Measurements from ENCODE around the gene VRK1.

The VRK1 gene

DNA sequence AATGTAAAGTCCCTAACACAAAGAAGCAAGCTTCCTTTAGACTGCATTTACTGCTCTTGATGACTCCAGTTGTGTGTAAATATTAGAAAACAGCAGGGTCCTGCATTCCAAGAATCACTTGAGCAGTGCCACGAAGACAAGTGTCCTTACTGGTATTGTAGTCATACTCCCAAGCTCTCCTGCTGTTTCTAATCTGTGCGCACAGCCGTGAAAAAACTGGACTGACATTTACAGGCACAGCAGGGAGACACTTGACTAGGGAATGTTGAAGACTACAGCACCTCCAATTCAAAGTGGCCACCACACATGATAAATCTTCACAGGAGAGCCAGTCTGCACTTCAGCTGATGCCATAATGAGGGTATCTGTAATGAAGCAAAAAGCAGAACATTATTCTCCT lies 91.4 kb downstream of the VRK1 start:
- no peaks in the 10 kb centered on the region for H3K27me3 ChIP-seq (ENCODE audit: control insufficient read depth, insufficient read depth, low read length)
- no peaks in the 10 kb centered on the region for H3K9me3 ChIP-seq (ENCODE audit: control insufficient read depth, low read depth, low read length)
- peaks cover 11% of the 10 kb centered on the region for H3K4me1 ChIP-seq (ENCODE audit: control insufficient read depth, low read depth, low read length)
- H3K9ac ChIP-seq (ENCODE audit: low read length), result no peak overlapping the region
- no peaks in the 10 kb centered on the region for H3K36me3 ChIP-seq (ENCODE audit: control insufficient read depth, low read depth, low read length)
- H3K4me3 ChIP-seq (ENCODE audit: low read length), result no peak overlapping the region
- H3K27ac ChIP-seq (ENCODE audit: low read length), result no peak overlapping the region

DNA sequence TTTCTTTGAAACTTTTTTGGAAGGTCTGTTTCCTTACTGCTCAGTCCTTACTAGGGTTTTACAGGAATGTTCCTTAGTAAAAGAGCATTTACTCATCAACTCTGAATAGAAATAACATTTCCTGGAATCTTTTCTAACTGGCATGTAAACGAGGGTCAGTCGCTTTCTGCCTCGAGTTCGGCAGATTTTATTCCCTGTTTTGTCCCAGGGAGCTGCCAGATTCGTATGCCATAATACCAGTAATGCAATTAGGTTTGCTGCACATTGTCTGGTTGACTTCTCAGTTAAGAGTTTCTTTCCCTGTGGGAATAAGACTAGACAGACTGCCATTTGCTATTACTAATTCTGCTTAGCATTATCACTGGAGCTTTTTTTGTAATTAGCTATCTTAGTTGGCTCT lies 91.9 kb downstream of the VRK1 start:
- H3K9ac ChIP-seq (ENCODE audit: low read length), result no peak overlapping the region
- no peak overlapping the region for H3K27ac ChIP-seq (ENCODE audit: low read length)
- no peaks in the 10 kb centered on the region for H3K36me3 ChIP-seq (ENCODE audit: control insufficient read depth, low read depth, low read length)
- no peaks in the 10 kb centered on the region for H3K9me3 ChIP-seq (ENCODE audit: control insufficient read depth, low read depth, low read length)
- H3K4me1 ChIP-seq (ENCODE audit: control insufficient read depth, low read depth, low read length), result peaks cover 11% of the 10 kb centered on the region
- H3K4me3 ChIP-seq (ENCODE audit: low read length), result no peak overlapping the region
- H3K27me3 ChIP-seq (ENCODE audit: control insufficient read depth, insufficient read depth, low read length), result no peaks in the 10 kb centered on the region

DNA sequence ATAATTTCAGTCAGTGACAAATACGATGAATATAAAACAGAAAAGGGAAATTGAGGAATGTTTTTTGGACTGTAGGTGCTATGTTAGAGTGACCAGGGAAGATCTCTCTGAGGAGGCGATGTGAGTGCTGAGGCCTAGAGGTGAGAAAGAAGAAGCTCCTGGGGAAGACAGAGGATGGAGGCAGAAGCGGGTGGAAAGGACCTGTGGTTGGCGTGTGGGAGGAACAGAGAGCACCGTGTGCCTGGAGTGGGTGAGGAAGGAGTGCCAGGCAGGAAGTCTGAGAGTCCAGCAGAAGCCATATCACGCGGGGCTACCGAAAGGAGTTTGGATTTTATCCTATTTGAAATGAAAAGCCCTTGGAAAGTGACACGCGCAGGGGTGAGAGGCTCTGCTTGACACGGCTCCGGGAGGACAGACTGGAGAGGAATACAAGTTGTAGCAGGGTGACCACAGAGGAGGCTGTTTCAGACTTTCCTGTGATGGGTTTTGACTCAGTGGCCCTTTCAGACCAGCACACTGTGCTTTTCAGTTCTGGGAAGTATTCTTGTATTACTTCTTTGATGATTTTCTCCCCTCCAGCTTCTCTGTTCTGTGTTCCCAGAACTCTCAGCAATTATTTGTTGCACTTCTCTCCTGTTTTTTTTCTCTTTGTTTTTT lies 96.9 kb downstream of the VRK1 start:
- no peak overlapping the region for H3K27ac ChIP-seq (ENCODE audit: low read length)
- no peaks in the 10 kb centered on the region for H3K36me3 ChIP-seq (ENCODE audit: control insufficient read depth, low read depth, low read length)
- H3K9ac ChIP-seq (ENCODE audit: low read length), result no peak overlapping the region
- no peaks in the 10 kb centered on the region for H3K27me3 ChIP-seq (ENCODE audit: control insufficient read depth, insufficient read depth, low read length)
- no peaks in the 10 kb centered on the region for H3K9me3 ChIP-seq (ENCODE audit: control insufficient read depth, low read depth, low read length)
- no peak overlapping the region for H3K4me3 ChIP-seq (ENCODE audit: low read length)
- H3K4me1 ChIP-seq (ENCODE audit: control insufficient read depth, low read depth, low read length), result no peaks in the 10 kb centered on the region

DNA sequence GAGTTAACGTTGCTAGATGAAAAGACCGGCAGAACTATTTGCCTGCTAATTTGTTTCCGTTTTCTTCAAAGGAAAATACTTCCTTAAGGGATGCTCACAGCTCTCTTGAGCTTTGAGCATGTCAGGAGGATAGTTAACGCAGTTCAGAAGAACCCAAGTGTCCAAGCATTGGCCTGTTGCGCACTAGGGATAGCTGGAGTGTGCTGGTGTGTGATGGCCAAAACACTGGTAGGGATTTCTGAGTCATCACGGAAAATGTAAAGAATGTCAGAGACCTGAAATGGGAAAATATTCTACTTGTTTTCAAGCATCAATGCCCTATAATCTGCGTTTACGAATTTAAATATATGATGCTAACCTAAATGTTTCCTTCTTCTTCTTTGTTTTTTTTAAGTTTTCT lies 97.8 kb downstream of the VRK1 start:
- no peaks in the 10 kb centered on the region for H3K9me3 ChIP-seq (ENCODE audit: control insufficient read depth, low read depth, low read length)
- H3K27me3 ChIP-seq (ENCODE audit: control insufficient read depth, insufficient read depth, low read length), result no peaks in the 10 kb centered on the region
- H3K27ac ChIP-seq (ENCODE audit: low read length), result no peak overlapping the region
- no peaks in the 10 kb centered on the region for H3K36me3 ChIP-seq (ENCODE audit: control insufficient read depth, low read depth, low read length)
- no peak overlapping the region for H3K9ac ChIP-seq (ENCODE audit: low read length)
- H3K4me1 ChIP-seq (ENCODE audit: control insufficient read depth, low read depth, low read length), result no peaks in the 10 kb centered on the region
- H3K4me3 ChIP-seq (ENCODE audit: low read length), result no peak overlapping the region

DNA sequence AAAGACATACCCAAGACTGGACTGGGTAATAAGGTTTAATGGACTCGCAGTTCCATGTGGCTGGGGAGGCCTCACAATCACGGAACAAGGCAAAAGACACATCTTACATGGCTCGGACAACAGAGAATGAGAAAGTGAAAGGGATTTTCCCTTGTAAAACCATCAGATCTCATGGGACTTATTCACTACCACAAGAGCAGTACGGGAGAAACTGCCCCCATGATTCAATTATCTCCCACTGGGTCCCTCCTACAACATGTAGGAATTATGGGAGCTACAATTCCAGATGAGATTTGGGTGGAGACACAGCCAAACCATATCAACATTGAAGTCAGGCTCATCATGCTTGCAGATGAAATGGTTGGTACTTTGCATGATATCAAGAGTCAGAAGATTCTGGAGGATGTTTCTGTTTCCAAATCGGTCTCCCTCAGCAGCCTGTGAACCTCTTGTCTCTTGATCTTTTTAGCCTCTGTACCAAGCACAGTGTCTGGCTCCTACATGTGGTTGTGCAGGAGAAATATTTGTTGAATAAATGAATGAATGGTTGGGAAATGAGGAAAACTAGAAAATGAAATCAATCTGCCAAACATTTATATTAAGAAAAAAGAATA lies 98.6 kb downstream of the VRK1 start:
- Histone ChIP-seq H3K27ac (ENCODE audit: low read length) (no peak overlapping the region), H3K4me3 (ENCODE audit: low read length) (no peak overlapping the region), H3K9ac (ENCODE audit: low read length) (no peak overlapping the region), H3K27me3 (ENCODE audit: control insufficient read depth, insufficient read depth, low read length) (no peaks in the 10 kb centered on the region), H3K4me1 (ENCODE audit: control insufficient read depth, low read depth, low read length) (no peaks in the 10 kb centered on the region), H3K9me3 (ENCODE audit: control insufficient read depth, low read depth, low read length) (no peaks in the 10 kb centered on the region), H3K36me3 (ENCODE audit: control insufficient read depth, low read depth, low read length) (no peaks in the 10 kb centered on the region)

DNA sequence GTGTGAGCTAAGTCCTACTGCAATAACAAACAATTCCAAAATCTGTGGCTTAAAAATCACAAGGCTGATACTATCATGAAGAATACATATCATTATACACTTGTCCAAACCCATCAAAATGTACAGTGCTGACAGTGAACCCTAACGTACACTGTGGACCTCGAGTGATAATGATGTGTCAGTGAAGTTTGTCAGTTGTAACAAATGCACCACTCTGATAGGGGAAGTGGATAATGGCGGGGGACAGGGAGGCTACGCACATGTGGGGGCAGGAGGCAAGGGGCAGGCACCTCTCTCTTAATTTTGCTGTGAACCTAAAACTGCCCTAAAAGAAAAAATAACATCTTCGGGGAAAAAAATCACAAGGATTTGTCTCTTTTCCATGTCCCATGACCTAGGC lies 100.0 kb downstream of the VRK1 start:
- no peaks in the 10 kb centered on the region for H3K36me3 ChIP-seq (ENCODE audit: control insufficient read depth, low read depth, low read length)
- H3K9ac ChIP-seq (ENCODE audit: low read length), result no peak overlapping the region
- no peak overlapping the region for H3K4me3 ChIP-seq (ENCODE audit: low read length)
- no peak overlapping the region for H3K27ac ChIP-seq (ENCODE audit: low read length)
- no peaks in the 10 kb centered on the region for H3K4me1 ChIP-seq (ENCODE audit: control insufficient read depth, low read depth, low read length)
- H3K27me3 ChIP-seq (ENCODE audit: control insufficient read depth, insufficient read depth, low read length), result no peaks in the 10 kb centered on the region
- H3K9me3 ChIP-seq (ENCODE audit: control insufficient read depth, low read depth, low read length), result no peaks in the 10 kb centered on the region

DNA sequence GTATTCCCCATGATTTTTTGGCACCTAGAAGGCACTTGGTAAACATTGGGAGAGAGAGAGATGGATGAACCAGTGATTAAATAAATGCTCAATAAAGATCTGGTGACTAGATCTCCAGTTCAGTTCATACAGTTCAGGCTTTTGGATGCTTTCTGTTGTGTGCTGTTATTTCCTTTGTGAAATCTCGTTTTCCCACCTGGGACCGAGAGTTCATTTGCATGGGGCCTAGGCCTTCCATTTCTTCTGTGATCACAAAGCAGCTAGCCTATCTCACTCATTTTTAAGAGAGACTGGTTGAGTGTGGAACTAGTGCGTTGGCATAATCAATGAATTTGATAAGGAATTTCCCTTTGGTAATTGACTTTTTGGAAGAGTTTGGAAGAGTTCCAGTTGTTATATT lies 104.0 kb downstream of the VRK1 start:
- no peaks in the 10 kb centered on the region for H3K27me3 ChIP-seq (ENCODE audit: control insufficient read depth, insufficient read depth, low read length)
- no peaks in the 10 kb centered on the region for H3K4me1 ChIP-seq (ENCODE audit: control insufficient read depth, low read depth, low read length)
- H3K27ac ChIP-seq (ENCODE audit: low read length), result no peak overlapping the region
- H3K4me3 ChIP-seq (ENCODE audit: low read length), result no peak overlapping the region
- no peaks in the 10 kb centered on the region for H3K36me3 ChIP-seq (ENCODE audit: control insufficient read depth, low read depth, low read length)
- no peak overlapping the region for H3K9ac ChIP-seq (ENCODE audit: low read length)
- no peaks in the 10 kb centered on the region for H3K9me3 ChIP-seq (ENCODE audit: control insufficient read depth, low read depth, low read length)

DNA sequence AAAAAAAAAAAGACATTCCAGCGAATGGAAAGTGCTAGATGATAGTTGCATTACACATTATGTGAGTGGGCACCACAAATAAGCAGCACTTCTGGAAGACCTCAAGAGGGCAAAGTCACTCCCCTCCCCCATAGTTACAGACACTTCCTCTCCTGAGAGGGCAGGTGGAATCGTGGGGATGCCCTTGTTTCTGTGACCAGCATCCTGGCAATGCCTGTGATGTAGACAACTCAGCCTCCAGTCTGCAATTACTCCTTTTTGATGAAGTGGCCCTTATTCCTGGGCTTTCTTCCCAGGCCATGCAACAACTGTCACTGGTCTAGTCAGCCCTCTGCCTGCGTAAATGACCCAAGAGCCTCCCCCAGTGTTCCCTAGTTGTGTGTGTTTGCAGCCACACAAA lies 104.8 kb downstream of the VRK1 start:
- no peak overlapping the region for H3K4me3 ChIP-seq (ENCODE audit: low read length)
- no peaks in the 10 kb centered on the region for H3K27me3 ChIP-seq (ENCODE audit: control insufficient read depth, insufficient read depth, low read length)
- H3K9ac ChIP-seq (ENCODE audit: low read length), result no peak overlapping the region
- no peak overlapping the region for H3K27ac ChIP-seq (ENCODE audit: low read length)
- H3K4me1 ChIP-seq (ENCODE audit: control insufficient read depth, low read depth, low read length), result no peaks in the 10 kb centered on the region
- no peaks in the 10 kb centered on the region for H3K9me3 ChIP-seq (ENCODE audit: control insufficient read depth, low read depth, low read length)
- no peaks in the 10 kb centered on the region for H3K36me3 ChIP-seq (ENCODE audit: control insufficient read depth, low read depth, low read length)

DNA sequence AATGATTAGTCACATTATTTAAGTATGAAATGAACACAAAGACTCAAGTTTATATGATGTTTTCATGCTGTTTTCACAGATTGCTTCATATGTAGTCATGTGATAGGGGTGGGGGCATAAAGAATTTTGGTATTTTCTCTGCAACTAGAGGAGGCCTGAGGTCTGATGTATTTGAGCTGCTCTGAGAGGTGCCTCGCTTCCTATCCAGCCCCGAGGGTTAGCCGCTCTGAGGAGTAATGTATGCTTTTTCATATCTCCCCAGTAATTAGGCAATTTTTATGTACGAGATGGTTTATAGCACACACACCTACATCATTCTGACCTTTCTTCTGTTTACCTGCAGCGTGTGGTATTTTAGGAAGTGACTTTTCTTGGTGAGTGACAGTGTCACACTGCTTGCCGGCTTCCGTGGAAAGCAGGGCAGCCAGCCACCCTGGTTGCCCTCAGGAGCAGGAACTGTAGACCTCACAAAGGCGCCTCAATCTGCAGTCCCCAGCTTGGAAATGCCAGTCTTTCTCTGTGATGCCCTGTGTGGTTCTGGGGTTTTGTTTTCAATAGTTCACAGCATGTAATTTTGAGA lies 106.4 kb downstream of the VRK1 start:
- Histone ChIP-seq H3K4me3 (ENCODE audit: low read length) (no peak overlapping the region), H3K9me3 (ENCODE audit: control insufficient read depth, low read depth, low read length) (no peaks in the 10 kb centered on the region), H3K36me3 (ENCODE audit: control insufficient read depth, low read depth, low read length) (no peaks in the 10 kb centered on the region), H3K9ac (ENCODE audit: low read length) (no peak overlapping the region), H3K4me1 (ENCODE audit: control insufficient read depth, low read depth, low read length) (no peaks in the 10 kb centered on the region), H3K27ac (ENCODE audit: low read length) (no peak overlapping the region), H3K27me3 (ENCODE audit: control insufficient read depth, insufficient read depth, low read length) (no peaks in the 10 kb centered on the region)

DNA sequence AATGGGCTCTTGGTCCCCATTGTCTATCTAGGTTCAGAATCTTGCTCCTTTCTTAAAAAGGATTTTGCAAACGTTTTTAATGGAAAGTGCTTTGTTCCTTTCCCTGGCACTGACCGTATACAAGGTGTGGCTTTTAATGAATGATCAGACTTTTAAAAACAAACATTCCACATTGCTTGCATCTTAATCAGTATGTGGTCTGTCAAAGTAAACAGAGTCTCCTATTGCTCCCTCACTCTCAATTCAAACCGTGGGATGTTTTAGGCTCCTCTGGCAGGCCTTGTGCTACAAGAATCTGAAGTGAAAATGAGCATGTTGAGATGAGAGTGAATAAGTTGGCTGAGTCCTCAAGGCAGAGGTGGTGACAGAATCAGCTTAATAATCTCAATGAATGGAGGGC lies 107.0 kb downstream of the VRK1 start:
- Histone ChIP-seq H3K36me3 (ENCODE audit: control insufficient read depth, low read depth, low read length) (no peaks in the 10 kb centered on the region), H3K9me3 (ENCODE audit: control insufficient read depth, low read depth, low read length) (no peaks in the 10 kb centered on the region), H3K9ac (ENCODE audit: low read length) (no peak overlapping the region), H3K27me3 (ENCODE audit: control insufficient read depth, insufficient read depth, low read length) (no peaks in the 10 kb centered on the region), H3K4me3 (ENCODE audit: low read length) (no peak overlapping the region), H3K27ac (ENCODE audit: low read length) (no peak overlapping the region), H3K4me1 (ENCODE audit: control insufficient read depth, low read depth, low read length) (no peaks in the 10 kb centered on the region)

DNA sequence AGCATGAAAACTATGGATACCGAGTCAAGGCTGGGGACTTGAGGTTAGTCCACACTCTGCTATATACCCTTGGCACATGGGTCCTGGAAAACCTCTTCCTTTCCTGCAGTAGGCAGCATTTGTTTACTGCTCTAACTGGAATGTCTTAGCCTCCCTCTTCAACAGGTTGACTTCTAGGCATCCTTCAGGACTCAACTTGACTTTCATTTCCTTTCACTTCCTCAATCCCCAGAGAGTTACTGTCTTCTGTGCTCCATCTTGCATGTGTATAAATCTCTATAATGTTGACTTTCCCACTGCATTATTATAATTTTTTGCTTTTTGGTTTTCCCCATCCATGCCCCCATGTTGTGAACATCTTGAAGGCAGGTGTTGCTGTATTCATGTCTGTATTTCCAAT lies 107.9 kb downstream of the VRK1 start:
- Histone ChIP-seq H3K9me3 (ENCODE audit: control insufficient read depth, low read depth, low read length) (peaks cover 3% of the 10 kb centered on the region), H3K36me3 (ENCODE audit: control insufficient read depth, low read depth, low read length) (no peaks in the 10 kb centered on the region), H3K4me1 (ENCODE audit: control insufficient read depth, low read depth, low read length) (no peaks in the 10 kb centered on the region), H3K9ac (ENCODE audit: low read length) (no peak overlapping the region), H3K27ac (ENCODE audit: low read length) (no peak overlapping the region), H3K27me3 (ENCODE audit: control insufficient read depth, insufficient read depth, low read length) (no peaks in the 10 kb centered on the region), H3K4me3 (ENCODE audit: low read length) (no peak overlapping the region)

DNA sequence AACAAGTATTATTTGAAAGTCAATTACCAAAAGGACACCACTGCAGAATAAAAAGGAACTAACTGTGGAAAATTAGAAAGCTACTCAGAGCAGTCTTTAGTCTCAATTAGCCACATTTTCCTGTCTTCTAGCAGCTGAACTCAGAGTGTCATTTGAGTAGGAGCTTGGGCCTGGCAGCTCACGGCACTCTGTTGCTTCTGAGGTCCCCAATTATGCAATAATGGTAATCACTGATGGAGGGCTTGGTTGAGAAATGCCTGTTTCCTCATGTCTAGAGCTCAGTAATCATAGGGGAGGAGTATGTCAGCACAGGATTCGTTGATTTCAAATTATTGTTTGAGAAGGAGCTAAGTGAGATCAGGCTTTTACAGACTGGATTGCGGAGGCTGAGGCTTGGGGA lies 108.6 kb downstream of the VRK1 start:
- no peak overlapping the region for H3K4me3 ChIP-seq (ENCODE audit: low read length)
- no peak overlapping the region for H3K27ac ChIP-seq (ENCODE audit: low read length)
- no peak overlapping the region for H3K9ac ChIP-seq (ENCODE audit: low read length)
- peaks cover 4% of the 10 kb centered on the region for H3K9me3 ChIP-seq (ENCODE audit: control insufficient read depth, low read depth, low read length)
- no peaks in the 10 kb centered on the region for H3K27me3 ChIP-seq (ENCODE audit: control insufficient read depth, insufficient read depth, low read length)
- no peaks in the 10 kb centered on the region for H3K36me3 ChIP-seq (ENCODE audit: control insufficient read depth, low read depth, low read length)
- H3K4me1 ChIP-seq (ENCODE audit: control insufficient read depth, low read depth, low read length), result no peaks in the 10 kb centered on the region
